Peyer's patch (tissue), 4 donors: ENCODE data around the gene CDKN2AIP. TPM values are rescaled to one million over a fixed set of nuclear protein-coding genes. Genes with fewer than 3 reads are reported as not detected.

ENCODE experiments used
- DNase-seq, 3 donors: peaks; one replicate each; pipeline ENCODE4 v3.0.0-alpha.2; 2017 to 2019
- H3K27ac ChIP-seq, 4 donors: fragments of 200-600 bp; sonication (generic); one replicate each; pipeline ENCODE4 v1.5.1; 2016 to 2019
- H3K27me3 ChIP-seq, 2 donors: fragments of 200-600 bp; sonication (generic); one replicate each; pipeline ENCODE4 v1.5.1; 2019
- H3K36me3 ChIP-seq, 3 donors: fragments of 200-600 bp; sonication (generic); one replicate each; pipeline ENCODE4 v1.5.1; 2016 to 2019
- H3K4me1 ChIP-seq, 4 donors: fragments of 200-600 bp; sonication (generic); one replicate each; pipeline ENCODE4 v1.5.1; 2016 to 2019
- H3K4me3 ChIP-seq, 4 donors: fragments of 200-600 bp; sonication (generic); 1 replicate in 3 of 4; 2 replicates in 1 of 4; pipeline ENCODE4 v1.5.1; 2016 to 2019; ENCODE audit warnings: mild to moderate bottlenecking in 1 of 4
- H3K9me3 ChIP-seq, 4 donors: fragments of 200-600 bp; sonication (generic); one replicate each; pipeline ENCODE4 v1.5.1; 2016 to 2019; ENCODE audit warnings: mild to moderate bottlenecking in 1 of 4
- CTCF ChIP-seq, 6 experiments: fragments of 450-650 bp in 4 of 6; fragments of 200-600 bp in 2 of 6; sonication (generic) in 1 of 6; IDR thresholded peaks; one replicate each; pipeline ENCODE4 v1.5.1; 2017 to 2019; ENCODE audit warnings: antibody characterized with exemption in 6 of 6, mild to moderate bottlenecking in 3 of 6, moderate library complexity in 1 of 6
- POLR2A ChIP-seq, 2 donors: fragments of 450-650 bp; IDR thresholded peaks; one replicate each; pipeline ENCODE4 v1.5.1; 2017; ENCODE audit warnings: antibody characterized with exemption in 2 of 2, mild to moderate bottlenecking in 2 of 2, moderate library complexity in 2 of 2
- total RNA-seq, 4 donors: library from RNA; depleted of rRNA; stranded (reverse); fragments of >200 nt; gene quantifications; one replicate each; pipeline ENCODE4 v1.1.0, GENCODE V29; 2016

Gene CDKN2AIP
- total RNA-seq, 4 donors from 2014 or later: 17.9 to 25.2 (median 19.9) TPM

DNA sequence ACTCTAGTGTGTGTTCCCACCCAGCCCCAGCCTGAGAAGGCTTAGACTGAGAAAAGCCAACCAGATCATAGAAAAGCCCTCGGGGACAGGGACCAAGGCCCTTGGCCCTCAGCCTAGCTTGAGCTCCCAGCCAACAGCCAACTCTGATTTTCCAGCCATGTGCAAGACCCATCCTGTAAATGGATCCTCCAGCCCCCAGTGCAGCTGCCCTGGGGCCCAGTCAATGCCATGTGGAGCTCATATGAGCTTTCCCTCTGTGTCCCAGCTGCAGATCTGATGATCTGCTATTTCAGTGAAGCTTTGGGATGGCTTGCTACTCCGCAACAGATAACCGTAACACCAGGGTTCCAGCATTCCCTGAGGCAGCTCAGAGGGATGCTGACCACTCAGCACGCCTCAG lies 40.5 kb upstream of the CDKN2AIP start:
- Histone ChIP-seq H3K4me3 (no peak overlapping the region), H3K27ac (no peak overlapping the region), H3K36me3 (no peaks in the 10 kb centered on the region), H3K4me1 (peaks cover 0 to 3% (median 0%) of the 10 kb centered on the region in 4 donors), H3K27me3 (no peaks in the 10 kb centered on the region), H3K9me3 (no peaks in the 10 kb centered on the region)
- TF ChIP-seq CTCF (IDR thresholded peaks at IDR 0.05): no peak
- TF ChIP-seq POLR2A (IDR thresholded peaks at IDR 0.05): no peak
- DNase-seq: no peak

GRCh38 chr4:183405303-183405702 lies 39.1 kb upstream of the CDKN2AIP start:
- DNase-seq: peak in 1 of 3 donors; percentile 45

GRCh38 chr4:183407128-183407585 lies 37.3 kb upstream of the CDKN2AIP start:
- TF ChIP-seq POLR2A (IDR thresholded peaks at IDR 0.05) (peak in 1 of 2 donors; percentile 30), CTCF (IDR thresholded peaks at IDR 0.05) (peak; percentile 89 to 95 (median 93))

More at GRCh38 chr4:183405303-183405702, 39.1 kb upstream of the CDKN2AIP start:
- Histone ChIP-seq H3K36me3 (no peaks in the 10 kb centered on the region), H3K27me3 (no peaks in the 10 kb centered on the region), H3K4me1 (peaks cover 0 to 3% (median 0%) of the 10 kb centered on the region in 4 donors), H3K27ac (no peak overlapping the region), H3K9me3 (no peaks in the 10 kb centered on the region), H3K4me3 (no peak overlapping the region)
- TF ChIP-seq CTCF (IDR thresholded peaks at IDR 0.05): no peak
- no peak for TF ChIP-seq POLR2A (IDR thresholded peaks at IDR 0.05)

GRCh38 chr4:183407635-183408464 lies 36.6 kb upstream of the CDKN2AIP start:
- H3K36me3 ChIP-seq: no peaks in the 10 kb centered on the region
- no peak for TF ChIP-seq POLR2A (IDR thresholded peaks at IDR 0.05)
- TF ChIP-seq CTCF (IDR thresholded peaks at IDR 0.05): no peak
- H3K4me3 ChIP-seq: peak overlapping the region in 3 of 4 donors; percentile 25 to 49 (median 37)
- H3K27ac ChIP-seq: peak overlapping the region in 1 of 4 donors; percentile 45
- no peak for DNase-seq
- H3K9me3 ChIP-seq: no peaks in the 10 kb centered on the region
- no peaks in the 10 kb centered on the region for H3K27me3 ChIP-seq
- H3K4me1 ChIP-seq: peaks cover 0 to 3% (median 0%) of the 10 kb centered on the region in 4 donors

More at GRCh38 chr4:183407128-183407585, 37.3 kb upstream of the CDKN2AIP start:
- no peaks in the 10 kb centered on the region for H3K9me3 ChIP-seq
- H3K27me3 ChIP-seq: no peaks in the 10 kb centered on the region
- DNase-seq: peak; percentile 86 to 94 (median 92)
- H3K36me3 ChIP-seq: no peaks in the 10 kb centered on the region
- peak overlapping the region; percentile 25 to 50 (median 43) for H3K4me3 ChIP-seq
- peaks cover 0 to 3% (median 0%) of the 10 kb centered on the region in 4 donors for H3K4me1 ChIP-seq
- peak overlapping the region; percentile 18 to 63 (median 48) for H3K27ac ChIP-seq

DNA sequence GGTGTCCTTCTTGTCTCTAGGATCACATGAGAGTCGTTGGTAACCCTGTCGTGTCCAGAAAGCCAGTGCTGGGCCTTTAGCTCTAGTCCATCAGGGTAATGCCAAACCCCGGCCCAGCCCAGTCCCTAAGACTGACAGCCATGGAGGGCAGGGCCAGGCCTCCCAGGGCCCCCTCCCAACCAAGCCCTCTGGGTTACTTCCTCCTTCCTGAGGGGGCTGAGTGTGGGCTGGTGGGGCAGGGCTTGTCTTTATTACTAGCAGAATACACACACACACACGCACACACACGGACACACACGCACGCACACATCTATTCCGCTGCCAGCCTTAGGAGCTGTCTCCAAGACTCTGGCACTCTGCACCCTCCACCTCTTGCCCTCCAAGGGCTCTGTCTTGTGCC lies 35.6 kb upstream of the CDKN2AIP start:
- H3K4me1 ChIP-seq: peaks cover 0 to 3% (median 0%) of the 10 kb centered on the region in 4 donors
- H3K27me3 ChIP-seq: no peaks in the 10 kb centered on the region
- H3K36me3 ChIP-seq: no peaks in the 10 kb centered on the region
- TF ChIP-seq CTCF (IDR thresholded peaks at IDR 0.05) (no peak), POLR2A (IDR thresholded peaks at IDR 0.05) (no peak)
- no peaks in the 10 kb centered on the region for H3K9me3 ChIP-seq
- no peak overlapping the region for H3K4me3 ChIP-seq
- peak overlapping the region in 1 of 4 donors; percentile 30 for H3K27ac ChIP-seq
- DNase-seq: peak in 2 of 3 donors; percentile 67 to 73
